HepG2 (cell line): ENCODE measurements around the gene SCAMP3. TPM values are rescaled to one million over a fixed set of nuclear protein-coding genes. Genes with fewer than 3 reads are reported as not detected.

Experiments
- ARID2 ChIP-seq: sonication (generic); formaldehyde crosslinking; IDR thresholded peaks from 2 replicates; pipeline ENCODE4 v1.8.1; 2022; ENCODE audit warnings: mild to moderate bottlenecking, missing genetic modification reagents, borderline replicate concordance
- BRCA1 ChIP-seq: sonication (generic); formaldehyde crosslinking; IDR thresholded peaks from 2 replicates; pipeline ENCODE4 v1.4.0; 2020; ENCODE audit warnings: missing genetic modification reagents
- FOXK2 ChIP-seq: fragments of 450-650 bp; IDR thresholded peaks from 2 replicates; pipeline ENCODE4 v1.6.1; 2016
- HMG20B ChIP-seq: conservative IDR thresholded peaks from 2 replicates; pipeline ENCODE4 v1.6.1; 2016; ENCODE audit warnings: missing genetic modification reagents, missing compliant biosample characterization
- HNF4A ChIP-seq: sonication (generic); formaldehyde crosslinking; IDR thresholded peaks from 2 replicates; pipeline ENCODE4 v1.4.0; 2020; ENCODE audit warnings: missing genetic modification reagents
- IKZF4 ChIP-seq: sonication (generic); formaldehyde crosslinking; IDR thresholded peaks from 2 replicates; pipeline ENCODE4 v1.5.1; 2020; ENCODE audit warnings: borderline replicate concordance, mild to moderate bottlenecking, low read depth, missing genetic modification reagents; ENCODE audit errors: not compliant biosample characterization
- MED1 ChIP-seq: sonication (generic); formaldehyde crosslinking; IDR thresholded peaks from 2 replicates; pipeline ENCODE4 v1.4.0; 2020; ENCODE audit warnings: missing genetic modification reagents
- RERE ChIP-seq: IDR thresholded peaks from 2 replicates; pipeline ENCODE4 v1.6.1; 2016; ENCODE audit warnings: low read depth, missing genetic modification reagents, missing compliant biosample characterization
- SP1 ChIP-seq, 2 experiments: fragments of 450-650 bp in 1 of 2; sonication (generic) in 1 of 2; formaldehyde crosslinking in 1 of 2; IDR thresholded peaks; 2 replicates each; pipeline versions ENCODE4 v1.4.0 to v1.6.1; 2016 to 2020; ENCODE audit warnings: missing genetic modification reagents in 1 of 2
- ZNF160 ChIP-seq: sonication (generic); formaldehyde crosslinking; IDR thresholded peaks from 2 replicates; pipeline ENCODE4 v1.8.0; 2022; ENCODE audit warnings: mild to moderate bottlenecking, inconsistent platforms, missing genetic modification reagents
- ZNF331 ChIP-seq: sonication (generic); formaldehyde crosslinking; IDR thresholded peaks from 2 replicates; pipeline ENCODE4 v1.4.0; 2020; ENCODE audit warnings: missing genetic modification reagents
- ZNF615 ChIP-seq: sonication (generic); formaldehyde crosslinking; IDR thresholded peaks from 2 replicates; pipeline ENCODE4 v1.5.0; 2020; ENCODE audit warnings: mild to moderate bottlenecking, missing genetic modification reagents, borderline replicate concordance
- ZNF782 ChIP-seq: sonication (generic); formaldehyde crosslinking; IDR thresholded peaks from 2 replicates; pipeline ENCODE4 v1.4.0; 2020; ENCODE audit warnings: missing genetic modification reagents, mild to moderate bottlenecking, borderline replicate concordance
- ZNF790 ChIP-seq: sonication (generic); formaldehyde crosslinking; IDR thresholded peaks from 2 replicates; pipeline ENCODE4 v1.8.0; 2022; ENCODE audit warnings: missing genetic modification reagents, mild to moderate bottlenecking, borderline replicate concordance
- polyA plus RNA-seq, 8 experiments: library from polyadenylated mRNA; depleted of rRNA in 3 of 8; stranded (reverse) in 7 of 8; unstranded in 1 of 8; fragments of >200 nt; fragmentation: Illumina TruSeq in 4 of 8; extraction: Trizol in 4 of 8; gene quantifications; 2 replicates each; pipeline versions ENCODE4 v1.2.1 to v1.2.3, GENCODE V29; 2011 to 2016; ENCODE audit warnings: low read depth in 4 of 8, missing spikeins in 1 of 8, mixed read lengths in 1 of 8; ENCODE audit not compliant: insufficient read depth in 1 of 8
- total RNA-seq, 5 experiments: library from RNA; depleted of rRNA; stranded (reverse); fragments of >200 nt; fragmentation: Illumina TruSeq; extraction: Trizol; gene quantifications; 2 replicates each; pipeline ENCODE4 v1.2.3, GENCODE V29; 2016; ENCODE audit warnings: low read depth in 1 of 5
- TF ChIP-seq, protein P1 (sequence below): sonication (generic); formaldehyde crosslinking; conservative IDR thresholded peaks from 2 replicates; pipeline ENCODE4 v1.4.0; 2020; ENCODE audit warnings: missing genetic modification reagents
- TF ChIP-seq, protein P2 (sequence below): sonication (generic); formaldehyde crosslinking; IDR thresholded peaks from 2 replicates; pipeline ENCODE4 v1.4.0; 2020; ENCODE audit warnings: missing genetic modification reagents
- TF ChIP-seq, protein P3 (sequence below): sonication (generic); formaldehyde crosslinking; IDR thresholded peaks from 2 replicates; pipeline ENCODE4 v1.4.0; 2020; ENCODE audit warnings: mild to moderate bottlenecking, missing genetic modification reagents

SCAMP3 gene
- total and polyA plus RNA-seq, 2 of the 13 experiments (the other 11 are each of a cell fraction or from before 2014, with no cell fraction given): 46.8 to 83.3 TPM

DNA sequence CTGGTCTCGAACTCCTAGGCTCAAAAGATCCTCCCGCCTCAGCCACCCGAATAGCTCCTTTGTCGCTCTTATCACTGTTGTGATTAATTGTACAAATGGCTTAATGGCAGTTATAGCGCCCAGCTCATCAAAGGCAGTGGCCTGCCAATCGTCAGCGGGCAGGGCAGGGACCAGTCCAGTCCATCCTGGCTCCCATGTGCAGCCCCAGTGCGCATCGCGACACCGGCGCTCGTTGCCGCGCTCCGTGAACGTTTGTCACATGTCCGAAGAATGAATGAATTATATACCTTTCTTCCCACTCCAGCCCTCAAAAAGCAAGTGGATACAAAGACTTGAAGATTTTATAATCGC is 35.3 kb downstream of the SCAMP3 start (continued):
- TF ChIP-seq, protein P1, sequence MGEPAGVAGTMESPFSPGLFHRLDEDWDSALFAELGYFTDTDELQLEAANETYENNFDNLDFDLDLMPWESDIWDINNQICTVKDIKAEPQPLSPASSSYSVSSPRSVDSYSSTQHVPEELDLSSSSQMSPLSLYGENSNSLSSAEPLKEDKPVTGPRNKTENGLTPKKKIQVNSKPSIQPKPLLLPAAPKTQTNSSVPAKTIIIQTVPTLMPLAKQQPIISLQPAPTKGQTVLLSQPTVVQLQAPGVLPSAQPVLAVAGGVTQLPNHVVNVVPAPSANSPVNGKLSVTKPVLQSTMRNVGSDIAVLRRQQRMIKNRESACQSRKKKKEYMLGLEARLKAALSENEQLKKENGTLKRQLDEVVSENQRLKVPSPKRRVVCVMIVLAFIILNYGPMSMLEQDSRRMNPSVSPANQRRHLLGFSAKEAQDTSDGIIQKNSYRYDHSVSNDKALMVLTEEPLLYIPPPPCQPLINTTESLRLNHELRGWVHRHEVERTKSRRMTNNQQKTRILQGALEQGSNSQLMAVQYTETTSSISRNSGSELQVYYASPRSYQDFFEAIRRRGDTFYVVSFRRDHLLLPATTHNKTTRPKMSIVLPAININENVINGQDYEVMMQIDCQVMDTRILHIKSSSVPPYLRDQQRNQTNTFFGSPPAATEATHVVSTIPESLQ (CRISPR knock-in tag): no peak
- TF ChIP-seq, protein P2, sequence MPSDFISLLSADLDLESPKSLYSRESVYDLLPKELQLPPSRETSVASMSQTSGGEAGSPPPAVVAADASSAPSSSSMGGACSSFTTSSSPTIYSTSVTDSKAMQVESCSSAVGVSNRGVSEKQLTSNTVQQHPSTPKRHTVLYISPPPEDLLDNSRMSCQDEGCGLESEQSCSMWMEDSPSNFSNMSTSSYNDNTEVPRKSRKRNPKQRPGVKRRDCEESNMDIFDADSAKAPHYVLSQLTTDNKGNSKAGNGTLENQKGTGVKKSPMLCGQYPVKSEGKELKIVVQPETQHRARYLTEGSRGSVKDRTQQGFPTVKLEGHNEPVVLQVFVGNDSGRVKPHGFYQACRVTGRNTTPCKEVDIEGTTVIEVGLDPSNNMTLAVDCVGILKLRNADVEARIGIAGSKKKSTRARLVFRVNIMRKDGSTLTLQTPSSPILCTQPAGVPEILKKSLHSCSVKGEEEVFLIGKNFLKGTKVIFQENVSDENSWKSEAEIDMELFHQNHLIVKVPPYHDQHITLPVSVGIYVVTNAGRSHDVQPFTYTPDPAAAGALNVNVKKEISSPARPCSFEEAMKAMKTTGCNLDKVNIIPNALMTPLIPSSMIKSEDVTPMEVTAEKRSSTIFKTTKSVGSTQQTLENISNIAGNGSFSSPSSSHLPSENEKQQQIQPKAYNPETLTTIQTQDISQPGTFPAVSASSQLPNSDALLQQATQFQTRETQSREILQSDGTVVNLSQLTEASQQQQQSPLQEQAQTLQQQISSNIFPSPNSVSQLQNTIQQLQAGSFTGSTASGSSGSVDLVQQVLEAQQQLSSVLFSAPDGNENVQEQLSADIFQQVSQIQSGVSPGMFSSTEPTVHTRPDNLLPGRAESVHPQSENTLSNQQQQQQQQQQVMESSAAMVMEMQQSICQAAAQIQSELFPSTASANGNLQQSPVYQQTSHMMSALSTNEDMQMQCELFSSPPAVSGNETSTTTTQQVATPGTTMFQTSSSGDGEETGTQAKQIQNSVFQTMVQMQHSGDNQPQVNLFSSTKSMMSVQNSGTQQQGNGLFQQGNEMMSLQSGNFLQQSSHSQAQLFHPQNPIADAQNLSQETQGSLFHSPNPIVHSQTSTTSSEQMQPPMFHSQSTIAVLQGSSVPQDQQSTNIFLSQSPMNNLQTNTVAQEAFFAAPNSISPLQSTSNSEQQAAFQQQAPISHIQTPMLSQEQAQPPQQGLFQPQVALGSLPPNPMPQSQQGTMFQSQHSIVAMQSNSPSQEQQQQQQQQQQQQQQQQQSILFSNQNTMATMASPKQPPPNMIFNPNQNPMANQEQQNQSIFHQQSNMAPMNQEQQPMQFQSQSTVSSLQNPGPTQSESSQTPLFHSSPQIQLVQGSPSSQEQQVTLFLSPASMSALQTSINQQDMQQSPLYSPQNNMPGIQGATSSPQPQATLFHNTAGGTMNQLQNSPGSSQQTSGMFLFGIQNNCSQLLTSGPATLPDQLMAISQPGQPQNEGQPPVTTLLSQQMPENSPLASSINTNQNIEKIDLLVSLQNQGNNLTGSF (CRISPR knock-in tag): no peak
- TF ChIP-seq SP1 (IDR thresholded peaks at IDR 0.05) (no peak), SP1 (CRISPR knock-in tag; IDR thresholded peaks at IDR 0.05) (no peak), MED1 (CRISPR knock-in tag) (no peak), RERE (CRISPR knock-in tag) (no peak), ARID2 (CRISPR knock-in tag) (no peak), ZNF160 (no peak), BRCA1 (CRISPR knock-in tag) (no peak), HMG20B (CRISPR knock-in tag) (no peak), ZNF331 (CRISPR knock-in tag) (no peak), ZNF782 (CRISPR knock-in tag) (no peak; the same call in 1 of the 2 replicates), ZNF615 (CRISPR knock-in tag) (no peak), ZNF790 (no peak), FOXK2 (no peak), HNF4A (no peak), IKZF4 (CRISPR knock-in tag) (no peak)
- TF ChIP-seq, protein P3, sequence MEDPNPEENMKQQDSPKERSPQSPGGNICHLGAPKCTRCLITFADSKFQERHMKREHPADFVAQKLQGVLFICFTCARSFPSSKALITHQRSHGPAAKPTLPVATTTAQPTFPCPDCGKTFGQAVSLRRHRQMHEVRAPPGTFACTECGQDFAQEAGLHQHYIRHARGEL (CRISPR knock-in tag): no peak
